Brain microvascular endothelial cell (primary cell): ENCODE results near the gene ORM2.

Source experiments
- DNase-seq: peaks from one replicate; pipeline ENCODE4 v3.0.0-alpha.2; 2020
- H3K27ac ChIP-seq: fragments of 250-450 bp; sonication (Bioruptor Pico); 2 replicates; pipeline ENCODE4 v1.5.1; 2020; ENCODE audit warnings: mild to moderate bottlenecking, moderate library complexity
- H3K27me3 ChIP-seq: fragments of 250-450 bp; sonication (Bioruptor Pico); replicated peaks from 2 replicates; pipeline ENCODE4 v1.5.1; 2020; ENCODE audit warnings: mild to moderate bottlenecking
- H3K36me3 ChIP-seq: fragments of 250-450 bp; sonication (Bioruptor Pico); replicated peaks from 2 replicates; pipeline ENCODE4 v1.5.1; 2020; ENCODE audit warnings: mild to moderate bottlenecking
- H3K4me3 ChIP-seq: 2 replicates; pipeline ENCODE4 v1.5.1; 2011; ENCODE audit warnings: low read depth, mild to moderate bottlenecking, control low read depth, low read length, moderate library complexity
- in situ Hi-C: cut with HindIII; loops from 2 replicates; pipeline ENCODE4 v1.10.0; 2017; ENCODE audit warnings: low sequenced_read_pairs, low pct_ligation_motif_present
- TF ChIP-seq, protein P1 (sequence below): IDR thresholded peaks from 2 replicates; pipeline ENCODE4 v1.5.1; 2011; ENCODE audit warnings: low read depth, mild to moderate bottlenecking, moderate library complexity, low read length, control low read depth, inconsistent platforms; ENCODE audit errors: missing control alignments

Gene ORM2

DNA sequence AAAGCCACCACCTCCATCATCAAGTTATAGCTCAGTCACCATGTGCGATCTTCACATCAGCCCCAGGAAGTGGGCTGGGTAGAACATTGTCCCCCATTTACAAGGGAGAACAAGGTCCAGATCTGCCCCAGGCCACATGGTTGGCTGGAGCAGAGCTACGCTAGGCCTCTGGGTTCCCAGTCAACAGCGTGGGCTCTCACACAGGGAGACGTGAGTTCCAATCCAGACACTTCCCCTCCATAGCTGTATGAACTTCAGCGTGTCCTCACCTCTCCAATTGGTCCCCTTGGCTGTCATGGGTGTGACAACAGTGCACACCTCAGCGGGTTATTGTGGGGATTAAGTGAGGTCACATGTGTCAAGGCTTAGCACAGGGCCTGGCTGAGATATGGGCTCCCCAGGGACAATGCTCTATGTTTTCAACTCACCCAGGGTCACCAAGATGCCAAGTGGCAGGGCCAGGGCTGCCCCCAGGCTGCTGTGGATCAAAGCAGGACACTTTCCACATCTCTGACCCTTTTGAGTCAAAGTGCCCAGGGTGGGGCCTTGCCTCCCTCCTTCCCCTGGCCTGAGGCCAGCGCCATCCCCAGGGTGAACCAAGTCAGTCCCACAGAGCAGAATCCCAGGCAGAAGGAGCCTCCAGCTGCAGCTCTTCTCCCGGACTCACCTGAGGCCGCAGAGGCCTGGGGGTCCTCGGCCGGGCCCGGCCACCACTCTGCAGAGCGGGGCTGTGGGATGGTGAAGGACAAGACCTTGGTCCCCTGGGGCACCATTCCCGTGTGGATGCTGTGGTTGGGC is 38.3 kb downstream of the ORM2 start:
- DNase-seq, result no peak
- TF ChIP-seq, protein P1, sequence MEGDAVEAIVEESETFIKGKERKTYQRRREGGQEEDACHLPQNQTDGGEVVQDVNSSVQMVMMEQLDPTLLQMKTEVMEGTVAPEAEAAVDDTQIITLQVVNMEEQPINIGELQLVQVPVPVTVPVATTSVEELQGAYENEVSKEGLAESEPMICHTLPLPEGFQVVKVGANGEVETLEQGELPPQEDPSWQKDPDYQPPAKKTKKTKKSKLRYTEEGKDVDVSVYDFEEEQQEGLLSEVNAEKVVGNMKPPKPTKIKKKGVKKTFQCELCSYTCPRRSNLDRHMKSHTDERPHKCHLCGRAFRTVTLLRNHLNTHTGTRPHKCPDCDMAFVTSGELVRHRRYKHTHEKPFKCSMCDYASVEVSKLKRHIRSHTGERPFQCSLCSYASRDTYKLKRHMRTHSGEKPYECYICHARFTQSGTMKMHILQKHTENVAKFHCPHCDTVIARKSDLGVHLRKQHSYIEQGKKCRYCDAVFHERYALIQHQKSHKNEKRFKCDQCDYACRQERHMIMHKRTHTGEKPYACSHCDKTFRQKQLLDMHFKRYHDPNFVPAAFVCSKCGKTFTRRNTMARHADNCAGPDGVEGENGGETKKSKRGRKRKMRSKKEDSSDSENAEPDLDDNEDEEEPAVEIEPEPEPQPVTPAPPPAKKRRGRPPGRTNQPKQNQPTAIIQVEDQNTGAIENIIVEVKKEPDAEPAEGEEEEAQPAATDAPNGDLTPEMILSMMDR, result no peak
- Histone ChIP-seq H3K27me3 (no peaks in the 10 kb centered on the region), H3K27ac (no peak overlapping the region), H3K36me3 (peaks cover 14% of the 10 kb centered on the region), H3K4me3 (no peak overlapping the region)
- in situ Hi-C loops, result no loop called here

DNA sequence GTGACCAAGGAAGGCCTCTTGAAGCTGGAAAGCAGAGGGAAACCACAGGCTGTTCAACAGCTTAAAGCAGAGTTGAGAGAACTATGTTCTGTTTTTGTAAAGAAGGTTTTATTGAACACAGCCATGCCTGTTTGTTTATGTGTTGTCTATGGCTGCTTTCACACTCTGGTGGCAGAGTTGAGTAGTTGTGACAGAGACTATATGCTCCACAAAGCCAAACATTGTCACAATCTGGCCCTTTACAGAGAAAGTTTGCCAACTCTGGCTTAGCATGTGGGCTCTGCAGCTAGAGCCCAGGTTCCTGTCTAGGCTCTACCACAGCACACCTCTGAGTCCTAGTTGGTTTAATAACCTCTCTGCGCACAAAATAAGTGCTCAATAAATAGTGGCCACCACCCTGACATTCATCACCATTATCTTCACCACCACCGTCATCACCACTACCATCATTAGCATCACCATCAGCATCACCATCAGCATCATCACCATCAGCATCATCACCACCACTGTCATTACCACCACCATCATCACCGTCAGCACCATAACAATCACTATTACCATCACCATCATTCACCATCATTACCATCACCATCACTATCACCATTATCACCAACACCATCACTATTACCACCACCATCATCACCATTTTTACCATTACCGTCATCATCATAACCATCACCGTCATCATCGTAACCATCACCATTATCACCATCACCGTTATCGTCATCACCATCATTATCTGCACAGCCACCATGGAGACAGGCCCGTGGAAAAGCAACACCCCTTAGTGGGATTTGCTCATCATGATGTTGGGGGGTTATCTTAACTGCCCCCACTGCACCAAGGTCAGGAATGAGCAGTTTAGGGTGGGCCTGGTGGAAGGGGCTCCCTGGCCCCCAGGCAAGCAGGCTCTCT is 39.8 kb downstream of the ORM2 start:
- TF ChIP-seq, protein P1, result no peak
- in situ Hi-C loops, result no loop called here
- Histone ChIP-seq H3K4me3 (no peak overlapping the region), H3K27ac (no peak overlapping the region), H3K27me3 (no peaks in the 10 kb centered on the region), H3K36me3 (peaks cover 10% of the 10 kb centered on the region)
- DNase-seq, result no peak

DNA sequence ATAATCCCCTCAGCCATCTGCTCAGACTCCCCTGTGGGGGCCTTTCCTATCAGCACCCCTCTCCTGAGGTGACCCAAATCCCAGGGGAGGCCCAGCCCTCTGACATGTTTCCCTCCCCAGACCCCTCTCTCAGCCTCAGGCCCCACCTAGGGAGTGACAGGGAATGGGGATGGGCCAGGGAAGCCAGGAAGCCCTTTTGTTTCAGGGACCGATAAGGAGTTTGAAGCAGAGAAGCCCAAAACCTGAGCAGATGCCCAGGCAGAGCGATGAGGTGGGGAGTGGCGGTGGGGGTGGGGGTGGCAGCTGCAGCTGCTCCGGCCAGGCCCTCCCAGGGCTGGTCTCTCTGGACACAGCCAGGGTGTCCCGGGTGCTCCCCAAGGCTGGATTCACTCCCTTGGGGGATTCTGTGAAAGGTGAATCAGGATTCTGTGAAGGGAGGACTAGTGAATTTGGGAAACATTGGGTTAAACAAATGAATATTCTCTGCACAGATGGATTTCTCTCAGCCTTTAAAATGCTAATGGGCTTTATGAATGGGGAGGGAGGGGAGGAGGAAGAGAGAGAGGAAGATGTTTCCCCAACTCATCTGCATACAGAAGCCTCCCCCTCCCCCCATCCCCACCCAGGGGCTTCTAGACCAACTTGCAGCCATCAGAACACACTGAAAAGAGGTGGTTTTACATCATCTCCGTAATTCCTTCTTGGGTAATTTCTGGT is 40.7 kb downstream of the ORM2 start:
- H3K27ac ChIP-seq, result no peak overlapping the region

DNA sequence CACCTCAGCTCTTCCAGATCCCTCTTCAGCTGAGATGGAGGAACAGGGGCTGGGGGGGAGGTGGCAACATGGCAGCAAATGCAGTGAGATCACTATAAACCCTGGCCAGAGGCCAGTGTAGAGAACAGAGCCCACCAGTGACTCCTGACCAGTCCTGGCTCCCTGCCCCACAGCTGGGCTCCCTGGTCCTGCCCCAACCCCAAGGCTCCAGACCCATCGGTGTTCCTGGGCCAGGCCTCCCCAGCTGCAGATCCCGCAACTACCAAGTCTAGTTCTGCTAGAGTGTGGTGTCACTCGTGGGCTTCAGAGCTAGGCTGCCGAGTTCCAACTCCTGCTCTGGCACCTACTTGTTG is 41.3 kb downstream of the ORM2 start:
- in situ Hi-C loops, result no loop called here
- H3K27me3 ChIP-seq, result no peaks in the 10 kb centered on the region
- no peak overlapping the region for H3K4me3 ChIP-seq
- TF ChIP-seq, protein P1, result no peak
- DNase-seq, result no peak
- peaks cover 10% of the 10 kb centered on the region for H3K36me3 ChIP-seq
- no peak overlapping the region for H3K27ac ChIP-seq

More for the DNA sequence above, 40.7 kb downstream of the ORM2 start:
- no peak for DNase-seq
- in situ Hi-C loops, result no loop called here
- Histone ChIP-seq H3K27me3 (no peaks in the 10 kb centered on the region), H3K36me3 (peaks cover 10% of the 10 kb centered on the region), H3K4me3 (no peak overlapping the region)
- TF ChIP-seq, protein P1, result no peak

DNA sequence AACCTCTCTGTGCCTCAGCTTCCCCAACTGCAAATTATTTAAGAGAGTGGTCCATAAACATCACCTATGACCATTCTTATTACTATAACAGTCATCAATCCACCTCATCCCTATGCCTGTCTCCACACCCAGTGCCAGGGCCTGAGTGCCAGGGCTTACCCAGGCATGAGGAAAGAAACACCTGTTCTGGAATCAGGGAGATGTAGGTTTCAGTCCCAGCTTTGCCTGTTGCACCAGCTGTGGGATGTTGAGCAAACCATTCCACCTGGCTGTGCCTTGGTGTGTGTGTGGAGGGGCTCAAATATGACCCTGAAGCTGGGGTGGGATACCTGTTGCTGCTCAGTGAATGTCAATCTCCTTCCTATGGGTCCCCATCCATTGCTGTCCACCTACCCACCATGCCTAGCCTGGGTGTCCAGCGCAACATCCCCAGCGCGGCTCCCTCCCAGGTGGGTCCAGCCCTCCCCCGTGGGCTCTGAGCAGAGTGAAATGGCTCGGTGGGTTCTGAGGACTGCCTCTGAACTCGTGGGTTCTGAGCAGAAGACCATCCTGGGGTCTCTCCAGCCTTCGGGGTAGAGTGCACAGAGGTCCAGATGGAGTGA is 41.8 kb downstream of the ORM2 start:
- peaks cover 10% of the 10 kb centered on the region for H3K36me3 ChIP-seq
- H3K4me3 ChIP-seq, result no peak overlapping the region
- no peak overlapping the region for H3K27ac ChIP-seq
- TF ChIP-seq, protein P1, result no peak
- DNase-seq, result no peak
- no peaks in the 10 kb centered on the region for H3K27me3 ChIP-seq
- in situ Hi-C loops, result no loop called here
